ENCODE measurements around the gene B4GAT1.

DNA sequence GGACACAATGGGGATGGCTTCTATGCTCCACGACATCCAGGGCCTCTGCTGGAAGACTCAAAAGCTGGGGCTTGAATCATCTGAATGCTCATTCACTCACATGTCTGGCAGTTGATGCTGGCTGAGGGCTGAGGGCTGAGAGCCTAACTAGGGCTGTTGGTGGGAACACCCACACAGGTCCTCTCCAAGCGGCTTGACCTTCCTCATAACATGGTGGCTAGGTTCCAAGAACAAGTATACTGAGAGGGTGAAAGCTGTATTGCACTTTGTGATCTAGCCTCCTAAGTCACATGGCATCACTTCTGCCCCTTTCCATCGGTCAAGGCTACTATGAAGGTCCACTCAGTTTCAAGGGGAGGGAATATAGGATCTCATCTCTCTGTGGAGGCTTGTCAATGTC lies 48.2 kb downstream of the B4GAT1 start:
- TF ChIP-seq, protein P1, sequence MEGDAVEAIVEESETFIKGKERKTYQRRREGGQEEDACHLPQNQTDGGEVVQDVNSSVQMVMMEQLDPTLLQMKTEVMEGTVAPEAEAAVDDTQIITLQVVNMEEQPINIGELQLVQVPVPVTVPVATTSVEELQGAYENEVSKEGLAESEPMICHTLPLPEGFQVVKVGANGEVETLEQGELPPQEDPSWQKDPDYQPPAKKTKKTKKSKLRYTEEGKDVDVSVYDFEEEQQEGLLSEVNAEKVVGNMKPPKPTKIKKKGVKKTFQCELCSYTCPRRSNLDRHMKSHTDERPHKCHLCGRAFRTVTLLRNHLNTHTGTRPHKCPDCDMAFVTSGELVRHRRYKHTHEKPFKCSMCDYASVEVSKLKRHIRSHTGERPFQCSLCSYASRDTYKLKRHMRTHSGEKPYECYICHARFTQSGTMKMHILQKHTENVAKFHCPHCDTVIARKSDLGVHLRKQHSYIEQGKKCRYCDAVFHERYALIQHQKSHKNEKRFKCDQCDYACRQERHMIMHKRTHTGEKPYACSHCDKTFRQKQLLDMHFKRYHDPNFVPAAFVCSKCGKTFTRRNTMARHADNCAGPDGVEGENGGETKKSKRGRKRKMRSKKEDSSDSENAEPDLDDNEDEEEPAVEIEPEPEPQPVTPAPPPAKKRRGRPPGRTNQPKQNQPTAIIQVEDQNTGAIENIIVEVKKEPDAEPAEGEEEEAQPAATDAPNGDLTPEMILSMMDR (IDR thresholded peaks at IDR 0.05): no peak
- no peak for TF ChIP-seq POLR2A (IDR thresholded peaks at IDR 0.05)
- TF ChIP-seq EP300 (IDR thresholded peaks at IDR 0.05): no peak
- TF ChIP-seq POLR2AphosphoS5 (IDR thresholded peaks at IDR 0.05): no peak

Measured in stomach (tissue), 4 donors.